ENCODE data around the gene MPST.

Gene MPST

DNA sequence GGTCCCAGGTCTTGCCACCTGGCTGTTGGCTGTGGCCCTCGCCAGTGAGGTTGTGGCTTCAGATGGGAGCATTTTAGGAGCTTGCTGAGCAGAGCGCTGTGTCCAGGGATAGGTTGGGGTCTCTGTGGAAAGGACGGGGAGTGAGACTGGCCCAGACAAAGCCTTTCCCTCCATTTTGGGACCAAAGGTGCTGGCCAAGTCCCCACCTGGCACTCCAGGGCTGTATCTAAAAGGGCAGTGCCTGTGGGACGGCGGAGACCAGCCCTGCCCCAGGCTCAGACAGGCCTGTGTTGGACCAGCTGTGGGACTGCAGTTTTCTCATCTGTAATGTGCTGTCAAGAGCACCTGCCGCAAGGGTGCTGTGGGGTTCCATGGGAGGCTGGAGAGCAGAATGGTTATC, 27.0 kb downstream of the MPST start:
- DNase-seq, result no peak

DNA sequence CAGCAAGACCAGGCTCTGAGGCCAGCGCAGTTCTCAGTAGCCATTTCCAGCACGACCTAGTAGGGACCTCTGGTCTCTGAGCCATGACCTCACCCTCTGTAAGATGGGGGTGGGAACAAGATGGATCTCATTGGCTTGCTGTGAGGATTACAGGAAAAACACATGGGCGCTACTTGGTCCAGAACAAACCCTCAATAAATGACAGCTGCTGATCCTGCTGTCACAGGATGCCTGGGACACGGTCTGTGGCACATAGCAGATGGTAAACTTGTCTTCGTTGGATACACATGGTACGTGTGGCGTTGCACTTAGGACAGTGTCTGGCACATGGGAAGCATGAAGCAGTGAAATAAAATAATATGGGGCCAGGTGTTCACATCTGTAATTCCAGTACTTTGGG, 27.5 kb downstream of the MPST start:
- DNase-seq, result no peak

DNA sequence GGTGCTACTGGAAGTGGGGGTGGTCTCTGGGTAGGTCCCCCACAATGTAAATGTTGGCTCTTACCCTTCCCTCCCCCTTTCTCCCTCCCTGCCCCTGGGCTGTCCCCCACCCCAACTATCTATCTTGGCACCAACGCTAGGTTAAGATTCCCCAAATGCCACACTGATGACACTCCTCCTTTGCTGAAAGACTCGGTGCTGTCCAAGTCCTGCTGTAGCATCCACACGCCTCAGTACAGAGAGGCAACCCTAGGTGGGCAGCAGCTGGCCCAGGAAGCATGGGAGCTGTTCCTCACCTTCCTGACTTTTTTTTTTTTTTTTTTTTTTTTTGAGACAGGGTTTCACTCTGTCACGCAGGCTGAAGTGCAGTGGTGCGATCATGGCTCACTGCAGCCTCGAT, 28.6 kb downstream of the MPST start:
- DNase-seq, result no peak

DNA sequence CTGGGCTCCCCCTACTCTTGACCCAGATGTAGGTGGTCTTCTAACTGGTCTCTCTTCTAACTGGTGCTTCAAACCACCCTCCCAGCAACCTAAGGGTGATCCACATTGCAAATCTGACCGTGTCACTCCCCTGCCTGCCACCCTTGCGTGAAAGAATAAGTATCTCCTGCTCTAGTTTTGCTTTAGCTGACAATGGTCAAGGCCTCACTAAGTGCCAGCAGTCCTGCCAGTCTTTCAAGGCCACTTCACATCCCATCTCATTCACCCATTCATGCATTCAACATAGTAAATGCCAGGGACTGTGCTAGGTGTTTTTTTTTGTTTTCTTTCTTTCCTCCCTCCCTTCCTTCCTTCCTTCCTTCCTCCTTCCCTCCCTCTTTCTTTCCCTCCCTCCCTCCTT, 29.7 kb downstream of the MPST start:
- no peak for DNase-seq

DNA sequence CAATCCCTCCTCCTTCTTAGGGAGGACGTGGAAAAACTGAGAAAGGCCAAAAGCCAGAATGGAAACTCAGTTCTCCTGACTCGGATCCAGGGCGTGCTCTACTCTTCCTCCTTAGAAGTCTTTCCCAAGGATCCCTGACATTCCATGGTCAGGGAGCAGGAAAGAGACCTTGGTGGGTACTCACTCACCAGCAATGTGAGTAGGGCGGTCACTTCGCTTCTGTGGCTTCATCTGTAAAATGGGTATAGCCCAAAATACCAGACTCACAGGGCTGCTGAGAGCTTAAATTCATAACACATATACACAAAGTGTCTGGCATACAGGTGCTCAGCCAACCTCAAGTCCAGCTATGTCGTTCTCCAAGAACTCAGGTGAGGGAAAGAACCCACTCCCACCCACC, 31.4 kb downstream of the MPST start:
- DNase-seq, result no peak

DNA sequence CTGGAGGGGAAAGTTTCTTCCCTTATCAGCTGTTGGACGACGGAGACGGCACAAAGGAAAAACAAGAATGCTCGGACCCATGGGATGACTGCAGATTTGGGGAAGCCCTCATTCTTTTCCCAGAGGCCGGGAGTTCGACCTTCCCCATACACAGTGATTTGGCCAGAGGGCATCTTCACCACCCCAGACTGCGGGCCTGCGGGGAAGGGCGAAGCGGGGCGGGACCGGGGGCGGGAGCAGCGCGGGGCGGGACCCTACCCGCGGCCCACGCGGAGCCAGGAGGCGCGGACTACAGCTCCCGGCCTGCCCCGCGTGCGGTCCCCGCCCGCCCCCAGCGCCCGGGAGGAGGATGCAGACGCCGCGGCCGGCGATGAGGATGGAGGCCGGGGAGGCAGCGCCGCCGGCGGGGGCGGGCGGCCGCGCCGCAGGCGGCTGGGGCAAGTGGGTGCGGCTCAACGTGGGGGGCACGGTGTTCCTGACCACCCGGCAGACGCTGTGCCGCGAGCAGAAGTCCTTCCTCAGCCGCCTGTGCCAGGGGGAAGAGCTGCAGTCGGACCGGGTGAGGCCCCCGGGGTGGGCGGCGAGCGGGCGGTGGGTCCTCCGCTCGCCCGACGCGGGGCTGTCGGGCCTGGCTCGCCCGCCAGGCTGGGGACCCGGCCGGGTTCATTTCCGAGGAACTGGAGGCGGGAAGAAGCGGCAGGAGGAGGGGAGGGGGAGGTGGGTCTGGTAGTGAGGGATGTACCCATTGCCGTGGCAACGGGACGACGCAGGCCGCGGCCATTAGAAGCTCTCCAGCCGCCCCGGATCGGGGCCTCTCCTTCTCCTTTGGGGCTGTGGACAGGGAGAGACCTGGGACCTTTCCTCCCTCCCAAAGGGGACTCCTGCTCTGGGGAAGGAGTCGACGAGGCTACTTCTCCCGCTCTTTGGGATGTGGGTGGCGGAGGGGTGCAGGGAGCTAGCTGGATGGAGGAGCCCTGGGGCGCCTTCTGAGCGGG, 32.1 kb downstream of the MPST start, which contains the start of gene KCTD17:
KCTD17 (plus strand) TSS at position 352 of the 995 bp plus-strand sequence; CDS start at position 371, 19 bp downstream.
- peak; percentile 76 to 80 for DNase-seq

DNA sequence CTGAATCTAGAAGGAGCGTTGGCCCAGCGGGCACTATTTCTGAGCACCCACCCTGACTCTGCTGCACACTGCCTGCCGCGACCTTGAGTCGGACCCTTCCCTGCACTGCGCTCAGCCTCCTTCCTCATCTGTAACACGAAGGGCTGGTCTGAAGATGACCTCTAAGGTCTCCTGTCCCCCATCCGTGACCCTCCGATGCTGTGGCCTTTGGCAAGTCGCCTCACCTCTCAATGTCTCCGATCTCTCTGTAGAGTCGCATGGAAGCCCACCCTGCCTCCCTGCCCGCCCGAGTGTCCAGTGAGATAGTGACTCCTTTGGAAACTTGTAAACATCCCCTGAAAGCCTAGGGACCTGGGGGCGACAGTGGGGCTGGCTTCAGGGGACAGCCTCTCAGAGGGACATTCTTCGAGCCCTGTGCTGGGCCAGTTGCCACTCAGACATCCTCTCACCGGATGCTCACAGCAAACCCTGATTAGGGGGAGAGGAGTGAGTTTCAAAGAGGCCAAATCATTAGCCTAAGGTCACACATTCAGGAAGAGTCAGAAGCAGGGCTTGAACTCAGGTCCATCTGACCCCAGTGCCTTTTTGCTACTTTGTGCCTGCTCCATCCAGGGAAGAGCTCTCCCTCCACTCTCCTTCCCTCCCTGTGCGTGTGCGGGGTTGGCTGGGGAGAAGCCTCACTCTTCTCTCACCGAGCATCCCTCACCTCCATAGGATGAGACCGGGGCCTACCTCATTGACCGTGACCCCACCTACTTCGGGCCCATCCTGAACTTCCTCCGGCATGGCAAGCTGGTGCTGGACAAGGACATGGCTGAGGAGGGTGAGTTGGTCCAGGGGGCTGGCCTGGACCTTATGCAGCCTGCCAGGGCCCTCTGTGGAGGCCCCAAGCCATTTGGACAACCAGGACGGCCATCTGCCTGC, 33.1 kb downstream of the MPST start:
- no peak for DNase-seq

DNA sequence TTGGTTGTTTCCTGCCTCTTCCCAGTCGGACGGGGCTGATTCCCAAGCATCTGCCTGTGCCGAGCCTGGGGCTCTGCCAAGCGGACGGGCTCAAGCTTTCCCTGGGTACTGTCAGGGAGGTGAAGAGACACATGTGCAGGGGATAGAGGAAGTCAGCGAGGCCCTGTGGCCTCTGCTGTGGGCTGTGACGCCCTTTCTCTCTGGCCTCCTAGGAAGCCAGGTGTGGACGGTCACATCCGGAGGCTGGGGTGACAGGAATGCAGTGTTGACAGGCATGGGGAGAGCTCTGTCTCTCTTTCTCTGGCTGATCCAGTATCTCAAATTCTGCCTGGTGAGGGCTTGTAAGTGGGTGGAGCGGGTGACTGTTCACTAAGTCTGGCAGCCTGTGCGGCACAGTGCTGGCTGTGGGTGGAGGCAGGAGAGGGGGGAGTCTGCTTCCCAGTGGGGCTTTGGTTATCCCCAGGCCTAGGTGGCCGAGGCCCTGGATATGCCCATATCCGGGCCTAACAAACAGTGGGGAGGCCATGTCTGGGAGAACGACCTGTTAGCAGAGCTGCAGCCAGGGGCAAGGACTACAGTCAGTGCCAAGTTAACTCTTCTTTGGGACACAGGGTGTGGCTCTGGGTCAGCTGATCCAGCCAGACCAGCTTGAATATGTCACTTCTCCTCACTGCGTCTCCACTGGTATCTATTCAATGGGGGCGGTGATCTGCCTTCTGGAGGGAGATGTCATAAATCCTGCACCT, 33.9 kb downstream of the MPST start:
- no peak for DNase-seq

DNA sequence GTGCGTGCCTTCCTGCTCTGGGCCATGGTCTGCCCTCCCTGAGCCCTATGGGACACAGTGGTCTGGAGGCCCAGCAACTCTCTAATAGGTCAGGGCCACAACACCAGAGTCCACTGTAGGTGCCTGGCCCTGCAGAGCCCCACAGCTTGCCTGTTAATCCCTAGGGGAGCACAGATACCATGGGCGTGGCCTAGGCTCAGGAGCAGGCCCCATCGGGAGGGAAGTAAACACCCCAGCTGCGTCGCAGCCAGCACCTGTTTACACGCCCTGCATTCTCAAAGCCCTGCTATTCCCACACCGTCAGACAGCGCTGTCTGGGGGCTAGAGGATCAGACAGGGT, 34.5 kb downstream of the MPST start:
- DNase-seq, result no peak

DNA sequence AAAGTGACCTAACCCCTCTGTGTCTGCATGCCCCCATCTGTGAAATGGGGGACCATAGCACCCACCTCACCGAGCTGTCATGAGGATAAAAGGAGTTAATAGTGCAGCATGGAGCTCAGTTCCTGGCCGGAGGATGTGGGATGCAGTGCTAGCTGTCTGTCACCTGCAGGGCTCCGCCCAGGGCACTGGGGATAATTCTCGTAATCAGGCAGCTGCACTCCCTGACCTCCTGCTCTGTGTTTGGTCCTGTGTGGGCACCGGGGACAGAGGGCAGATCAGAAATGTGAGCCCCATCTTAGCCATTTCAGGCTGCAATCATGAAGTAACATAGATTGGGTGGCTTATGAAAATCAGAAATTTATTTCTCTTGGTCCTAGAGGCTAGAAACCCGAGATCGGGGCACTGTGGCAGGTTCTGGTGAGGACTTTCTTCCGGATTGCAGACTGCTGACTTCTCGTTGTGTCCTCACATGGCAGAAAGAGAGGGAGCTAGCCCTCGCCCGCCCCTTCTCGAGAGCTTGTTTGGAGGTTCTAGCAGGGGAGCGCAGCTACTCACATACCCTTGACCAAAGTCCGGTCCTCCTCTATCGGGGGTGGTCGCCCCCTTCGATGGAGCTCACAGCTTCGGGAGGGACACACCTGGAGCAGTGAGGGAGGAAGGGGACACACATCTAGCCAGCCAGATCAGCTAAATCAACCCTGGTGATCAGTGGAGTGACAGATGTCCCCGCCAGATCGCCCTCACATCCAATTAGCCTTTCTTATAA, 35.2 kb downstream of the MPST start:
- no peak for DNase-seq

DNA sequence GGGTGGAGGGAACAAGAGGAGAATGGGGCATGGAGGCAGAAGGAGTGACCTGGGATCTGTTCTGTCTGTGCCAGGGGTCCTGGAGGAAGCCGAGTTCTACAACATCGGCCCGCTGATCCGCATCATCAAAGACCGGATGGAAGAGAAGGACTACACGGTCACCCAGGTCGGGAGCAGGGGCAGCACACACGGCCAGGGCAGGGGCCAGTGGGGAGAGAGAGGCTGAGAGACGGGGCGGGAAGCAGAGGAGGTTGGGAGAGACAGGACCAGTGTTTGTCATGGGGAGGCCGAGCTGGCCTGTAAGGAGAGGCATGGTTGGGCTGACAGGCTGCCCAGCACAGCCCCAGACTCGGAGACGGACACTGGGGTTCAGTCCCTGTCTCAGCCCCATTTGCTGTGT, 36.7 kb downstream of the MPST start:
- DNase-seq, result no peak

DNA sequence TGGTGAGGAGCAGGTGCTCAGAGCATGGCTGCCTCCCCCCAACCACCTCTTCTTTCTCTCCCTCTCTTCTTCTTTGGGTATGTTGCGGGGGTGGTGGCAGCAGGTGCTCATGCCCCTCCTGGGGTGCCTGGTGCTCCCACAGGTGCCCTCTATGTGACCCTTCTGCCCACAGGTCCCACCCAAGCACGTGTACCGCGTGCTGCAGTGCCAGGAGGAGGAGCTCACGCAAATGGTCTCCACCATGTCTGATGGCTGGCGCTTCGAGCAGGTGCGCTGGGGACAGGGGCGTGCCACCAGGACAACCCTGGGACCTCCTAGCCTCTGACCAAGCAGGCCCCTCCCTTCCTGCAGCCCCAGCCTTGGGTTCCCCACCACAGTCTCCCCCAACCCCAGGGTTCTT, 37.7 kb downstream of the MPST start:
- no peak for DNase-seq

DNA sequence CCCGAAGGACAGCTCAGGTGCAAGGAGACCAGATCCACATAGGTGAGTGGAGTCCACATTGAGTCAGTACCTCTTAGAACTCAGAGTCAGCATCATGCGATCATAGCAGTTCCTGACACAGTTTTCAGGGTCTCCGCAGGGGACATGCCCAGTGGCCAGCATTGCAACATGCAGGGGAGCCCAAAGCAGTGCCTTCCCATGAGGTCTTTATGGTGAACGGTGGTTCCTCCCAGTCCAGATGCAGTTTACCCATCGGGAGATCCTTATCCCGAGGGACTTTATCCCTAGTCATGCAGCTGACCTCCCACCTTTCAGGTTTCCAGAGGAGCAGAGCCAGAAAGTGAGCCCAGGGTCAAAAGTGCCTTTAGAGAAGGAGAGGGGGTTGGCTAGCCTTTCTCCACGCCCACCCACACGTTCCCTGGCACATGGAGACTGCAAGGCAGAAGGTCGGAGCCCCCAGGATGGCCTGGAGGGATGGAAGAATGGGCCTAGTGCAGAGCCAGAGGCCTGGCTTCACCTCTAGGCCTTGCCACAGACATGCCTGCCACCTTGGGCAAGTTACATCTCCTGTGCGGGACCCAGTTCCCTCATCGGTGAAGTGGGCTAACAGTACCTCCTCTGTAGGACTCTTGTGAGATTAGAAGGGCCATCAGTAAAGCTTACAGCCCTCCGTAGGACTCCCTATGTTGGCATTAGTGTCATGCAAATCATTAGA, 38.4 kb downstream of the MPST start:
- no peak for DNase-seq

DNA sequence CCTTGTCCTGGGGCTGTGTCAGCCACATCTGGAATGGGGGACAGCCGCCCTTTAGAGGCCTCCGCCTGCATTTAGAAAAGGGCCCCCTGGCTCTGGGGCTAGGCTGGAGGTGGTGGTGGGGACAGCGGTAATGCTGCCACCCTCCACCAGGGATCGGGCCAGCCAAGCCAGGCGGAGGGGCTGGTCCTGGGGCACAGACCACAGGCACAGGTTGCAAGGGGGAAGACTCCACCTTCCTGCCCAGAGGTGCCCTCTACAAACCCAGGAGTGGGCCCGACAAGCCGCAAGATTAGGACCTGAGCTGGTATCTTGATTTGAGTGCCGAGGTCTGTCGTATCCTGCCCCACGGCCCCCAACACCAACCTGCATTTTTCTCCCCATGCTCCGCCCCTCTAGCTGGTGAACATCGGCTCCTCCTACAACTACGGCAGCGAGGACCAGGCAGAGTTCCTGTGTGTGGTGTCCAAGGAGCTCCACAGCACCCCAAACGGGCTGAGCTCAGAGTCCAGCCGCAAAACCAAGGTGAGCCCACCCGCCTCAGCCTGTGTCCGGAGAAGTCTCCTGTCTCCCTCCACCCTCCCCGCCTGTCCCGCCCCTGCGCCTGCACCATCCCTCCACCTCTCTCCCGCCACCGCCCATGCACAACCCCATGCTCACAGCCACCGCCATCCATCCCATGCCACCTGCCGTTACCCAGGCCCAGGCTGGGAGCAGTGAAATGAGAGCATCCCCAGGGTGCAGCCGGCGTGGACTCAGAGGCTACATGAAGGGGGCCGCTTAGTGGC, 39.6 kb downstream of the MPST start:
- no peak for DNase-seq

DNA sequence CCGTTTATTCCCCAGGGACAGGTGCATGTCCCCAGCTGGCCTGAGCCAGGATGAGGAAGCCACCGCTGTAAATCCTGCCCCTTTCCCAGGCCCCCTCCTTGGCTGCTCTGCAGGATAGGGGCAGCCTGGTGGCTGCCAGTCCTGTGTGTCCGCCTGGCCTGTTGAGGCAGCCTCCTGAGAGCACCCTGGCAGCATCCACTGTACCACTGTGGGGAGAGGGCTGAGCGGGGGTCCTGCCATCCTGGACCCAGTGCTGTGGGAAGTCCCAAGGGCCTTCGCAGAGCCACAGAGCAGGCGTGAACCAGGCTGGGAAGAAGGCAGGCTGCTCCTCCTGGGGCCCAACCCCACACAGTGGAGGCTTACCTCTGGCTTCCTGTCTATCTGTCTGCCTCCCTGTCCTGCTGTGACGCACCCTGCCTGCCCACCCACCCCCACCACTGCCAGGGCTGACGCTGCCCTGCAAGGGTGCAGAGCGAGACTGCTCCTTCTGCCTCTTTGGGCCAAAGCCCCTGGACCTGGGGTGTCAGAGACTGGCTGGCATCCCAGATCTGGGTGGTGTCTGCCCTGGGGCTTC, 40.4 kb downstream of the MPST start:
- no peak for DNase-seq

DNA sequence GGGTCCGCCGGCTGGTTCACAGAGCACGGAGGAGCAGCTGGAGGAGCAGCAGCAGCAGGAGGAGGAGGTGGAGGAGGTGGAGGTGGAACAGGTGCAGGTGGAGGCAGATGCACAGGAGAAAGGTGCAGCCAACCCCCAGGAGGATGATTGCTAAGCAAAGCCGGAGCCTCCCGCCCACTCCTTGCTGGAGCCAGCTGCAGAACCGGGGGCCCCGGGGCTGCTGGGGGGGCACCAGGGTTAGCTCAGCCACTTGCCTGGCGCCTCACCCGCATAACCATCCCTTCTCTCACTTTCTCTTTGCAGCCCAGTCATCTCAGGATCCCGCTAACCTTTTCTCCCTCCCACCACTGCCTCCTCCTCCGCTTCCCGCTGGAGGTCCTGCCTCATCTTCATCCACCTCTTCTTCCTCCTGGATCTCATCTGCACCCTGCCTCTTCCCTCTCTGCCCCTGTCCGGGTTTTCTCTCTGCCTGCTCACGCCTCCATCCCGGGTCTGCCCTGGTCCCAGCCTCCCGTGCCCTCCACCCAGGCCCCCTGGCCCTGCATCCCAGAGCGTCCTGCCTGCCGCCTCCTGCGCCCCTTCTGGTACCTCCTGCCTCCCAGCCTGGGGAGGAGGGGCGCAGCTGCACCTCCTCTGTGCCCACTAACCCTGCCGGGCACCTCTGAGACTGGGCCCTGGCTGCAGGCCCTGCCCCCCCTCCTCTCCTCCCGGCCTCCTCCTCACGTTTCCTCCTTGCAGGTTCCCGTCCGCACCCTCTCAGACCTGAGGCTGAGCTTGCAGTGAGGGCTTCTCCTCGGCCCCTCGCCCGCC, 41.5 kb downstream of the MPST start:
- DNase-seq, result no peak

DNA sequence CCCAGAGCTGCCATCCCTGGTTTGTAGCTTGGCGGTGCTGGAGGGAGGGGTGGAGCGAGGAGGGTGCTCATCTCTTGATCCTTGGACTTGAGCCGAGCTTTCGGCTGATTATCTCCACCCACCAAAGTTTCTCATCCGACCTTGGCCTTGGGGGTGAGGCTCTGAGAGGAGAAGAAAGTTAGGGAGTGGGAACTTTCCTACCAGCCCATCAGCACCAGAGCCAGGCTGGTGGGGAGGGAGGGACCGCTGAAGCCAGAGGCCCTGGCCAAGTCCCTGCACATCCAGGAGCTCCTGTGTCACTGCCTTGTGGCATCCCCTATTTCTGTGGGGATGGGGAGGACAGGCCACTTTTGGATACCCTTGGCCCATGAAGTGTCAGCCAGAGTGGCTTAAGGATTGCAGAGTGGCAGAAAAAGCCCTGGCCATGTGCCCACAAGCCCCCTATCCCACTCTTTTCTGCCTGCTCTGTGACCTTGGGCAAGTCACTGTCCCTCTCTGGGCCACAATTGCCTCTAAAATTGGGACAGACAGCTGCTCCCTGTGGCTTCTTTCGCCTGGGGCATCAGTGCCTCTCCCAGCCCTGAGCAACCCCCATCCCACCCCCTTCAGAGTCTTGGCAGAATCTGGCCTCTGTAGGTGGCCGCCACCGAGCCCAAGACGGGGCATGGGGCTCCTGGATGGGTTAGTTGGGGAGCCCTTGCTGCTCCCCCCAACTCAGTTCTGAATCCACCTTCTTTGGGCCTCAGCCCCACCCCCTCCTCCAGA, 42.3 kb downstream of the MPST start:
- no peak for DNase-seq

DNA sequence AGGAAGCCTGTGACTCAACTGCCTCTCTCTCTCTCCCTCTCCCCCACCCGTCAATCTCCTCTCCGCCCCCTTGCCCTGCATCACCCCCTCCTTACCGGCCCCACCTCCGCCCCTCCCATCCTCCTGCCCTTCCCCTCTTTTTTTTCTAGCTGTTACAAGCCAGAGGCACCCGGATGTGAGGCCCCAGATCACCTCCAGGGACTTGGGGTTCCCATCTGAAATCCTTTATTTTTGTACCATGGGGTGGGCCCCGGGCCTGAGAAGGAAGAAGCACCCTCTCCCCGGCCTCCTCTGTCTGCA, 42.8 kb downstream of the MPST start:
- no peak for DNase-seq

Measured in CD4-positive, alpha-beta T cell treated with Interleukin-1 beta for 1 hour (primary cell).